Activated CD4-positive, alpha-beta T cell treated with anti-CD3 and anti-CD28 coated beads, Interleukin-2, amount 50 U/mL, for 24 hours (primary cell): Measurements from ENCODE around the gene UBTD2.
A peak's percentile ranks its signal among the peaks of the same experiment; 100 is the strongest.
"Not testable (repeated sequence)": the region's sequence is repeated elsewhere in the genome, so short reads cannot be mapped to it uniquely, and the experiment has no call there.

ENCODE experiments used
- DNase-seq, 2 donors: peaks; one replicate each; pipeline ENCODE4 v3.0.0-alpha.2; 2020; ENCODE audit warnings: low read depth in 1 of 2, low spot score in 1 of 2

Gene UBTD2

DNA sequence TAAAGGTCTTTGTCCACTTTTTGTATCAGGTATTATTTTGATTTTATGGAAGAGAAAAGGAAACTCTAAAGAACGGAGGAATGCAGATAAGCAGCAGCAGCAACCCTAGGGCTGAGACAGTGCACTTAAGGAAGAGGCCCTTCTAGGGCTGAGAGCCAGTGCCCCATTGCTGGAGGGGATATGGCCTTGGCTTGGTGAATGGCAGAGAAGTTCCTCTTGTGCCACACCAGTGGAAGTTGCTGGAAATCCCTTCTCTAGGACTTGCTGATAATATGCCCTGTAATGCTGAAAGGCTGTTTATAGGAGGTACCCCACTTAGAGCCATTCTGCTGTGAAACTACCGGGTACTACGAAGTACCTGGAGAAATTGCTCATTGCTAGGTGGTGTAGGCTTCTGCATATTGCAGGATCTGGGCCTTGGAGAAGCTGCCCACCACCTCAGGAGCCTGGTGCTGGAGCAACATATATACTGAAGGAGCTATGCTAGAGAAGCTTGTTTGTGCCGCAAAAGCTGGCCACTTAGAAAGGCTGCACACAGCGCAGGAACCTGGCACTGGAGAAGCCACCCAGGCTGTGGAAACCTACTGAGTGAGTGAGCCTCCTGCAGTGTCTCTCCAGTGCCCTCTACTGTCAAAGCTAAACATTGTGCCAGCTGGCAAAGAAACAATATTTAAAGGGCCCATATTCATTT is 9.6 kb upstream of the UBTD2 start:
- peak; percentile 25 to 58 for DNase-seq

- not testable (repeated sequence) for DNase-seq
These were observed 8.3 kb upstream of the UBTD2 start for GRCh38 chr5:172291837-172292236.

GRCh38 chr5:172288465-172288864 is 4.9 kb upstream of the UBTD2 start:
- no peak for DNase-seq

GRCh38 chr5:172287140-172287539 is 3.6 kb upstream of the UBTD2 start:
- not testable (repeated sequence) for DNase-seq

- no peak for DNase-seq
These were observed 1.9 kb upstream of the UBTD2 start for GRCh38 chr5:172285226-172286143.

- no peak for DNase-seq
These were observed 1.0 kb upstream of the UBTD2 start for GRCh38 chr5:172284611-172284980.

- peak; percentile 56 to 57 for DNase-seq
These were observed 472 bp upstream of the UBTD2 start for GRCh38 chr5:172283862-172284610.

DNA sequence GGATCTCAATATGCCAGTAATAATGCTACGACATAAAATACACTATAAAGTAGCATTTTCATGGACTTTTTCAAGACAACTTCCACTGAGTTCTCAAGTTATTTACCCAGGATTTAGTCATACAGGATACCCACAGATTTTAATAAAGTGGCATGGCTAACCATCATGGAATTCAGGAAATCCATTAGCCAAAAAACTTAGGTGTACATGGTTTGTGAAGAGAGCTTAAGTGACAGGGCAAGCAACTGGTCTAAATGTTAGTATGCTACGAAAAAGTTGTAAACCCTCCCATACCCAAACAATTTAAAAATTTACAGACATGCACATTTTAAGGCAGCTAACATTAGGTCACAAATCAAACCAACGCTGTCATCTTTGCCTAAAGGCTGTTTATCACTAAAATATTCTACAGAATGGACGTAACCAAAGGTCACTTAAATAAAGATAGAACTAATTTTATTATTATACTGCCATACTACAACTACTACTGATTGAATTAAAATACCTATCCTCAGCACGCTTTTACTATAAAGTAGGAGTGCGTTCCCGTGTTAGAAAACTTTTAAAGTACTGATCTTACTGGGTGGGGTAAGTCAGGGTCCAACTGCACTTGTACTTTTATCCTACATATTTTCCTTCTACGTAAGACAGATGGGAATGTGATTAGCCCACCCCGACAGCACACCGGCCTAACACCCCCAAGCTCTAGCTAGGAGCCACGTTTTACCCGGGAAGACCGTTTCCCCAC is 1.1 kb downstream of the UBTD2 start:
- DNase-seq: no peak

DNA sequence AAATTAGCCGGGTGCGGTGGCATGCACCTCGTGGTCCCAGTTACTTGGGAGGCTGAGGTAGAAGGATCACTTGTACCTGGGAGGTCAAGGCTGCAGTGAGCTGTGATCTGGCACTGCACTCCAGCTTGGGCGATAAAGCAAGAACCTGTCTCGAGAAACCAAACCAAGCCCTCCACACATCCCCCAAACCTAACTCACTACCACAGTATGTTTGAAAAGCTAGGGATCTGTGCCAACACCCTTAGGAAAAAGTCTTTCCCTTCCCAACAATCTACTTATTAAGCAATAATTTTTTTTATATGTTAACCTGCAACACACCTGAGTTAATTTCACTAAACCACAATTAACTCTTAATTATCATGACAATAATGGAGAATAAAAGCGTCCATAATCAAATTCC is 2.2 kb downstream of the UBTD2 start:
- DNase-seq: no peak

- DNase-seq: no peak
These were observed 2.6 kb downstream of the UBTD2 start for GRCh38 chr5:172280929-172281328.

- DNase-seq: no peak
These were observed 3.2 kb downstream of the UBTD2 start for GRCh38 chr5:172280317-172280716.

DNA sequence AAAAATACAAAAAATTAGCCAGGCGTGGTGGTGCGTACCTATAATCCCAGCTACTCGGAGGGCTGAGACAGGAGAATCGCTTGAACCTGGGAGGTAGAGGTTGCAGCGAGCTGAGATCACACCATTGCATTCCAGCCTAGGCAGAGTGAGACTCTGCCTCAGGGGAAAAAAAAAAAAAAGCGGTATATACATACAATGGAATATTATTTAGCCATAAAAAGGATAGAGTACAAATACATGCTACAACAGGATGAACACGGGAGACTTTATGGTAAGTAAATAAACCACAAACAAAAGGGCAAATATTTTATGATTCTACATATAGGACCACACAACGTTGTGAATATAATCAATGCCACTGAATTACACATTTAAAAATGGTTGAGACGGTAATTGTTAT is 5.2 kb downstream of the UBTD2 start:
- no peak for DNase-seq

- no peak for DNase-seq
These were observed 7.3 kb downstream of the UBTD2 start for GRCh38 chr5:172276214-172276613.

DNA sequence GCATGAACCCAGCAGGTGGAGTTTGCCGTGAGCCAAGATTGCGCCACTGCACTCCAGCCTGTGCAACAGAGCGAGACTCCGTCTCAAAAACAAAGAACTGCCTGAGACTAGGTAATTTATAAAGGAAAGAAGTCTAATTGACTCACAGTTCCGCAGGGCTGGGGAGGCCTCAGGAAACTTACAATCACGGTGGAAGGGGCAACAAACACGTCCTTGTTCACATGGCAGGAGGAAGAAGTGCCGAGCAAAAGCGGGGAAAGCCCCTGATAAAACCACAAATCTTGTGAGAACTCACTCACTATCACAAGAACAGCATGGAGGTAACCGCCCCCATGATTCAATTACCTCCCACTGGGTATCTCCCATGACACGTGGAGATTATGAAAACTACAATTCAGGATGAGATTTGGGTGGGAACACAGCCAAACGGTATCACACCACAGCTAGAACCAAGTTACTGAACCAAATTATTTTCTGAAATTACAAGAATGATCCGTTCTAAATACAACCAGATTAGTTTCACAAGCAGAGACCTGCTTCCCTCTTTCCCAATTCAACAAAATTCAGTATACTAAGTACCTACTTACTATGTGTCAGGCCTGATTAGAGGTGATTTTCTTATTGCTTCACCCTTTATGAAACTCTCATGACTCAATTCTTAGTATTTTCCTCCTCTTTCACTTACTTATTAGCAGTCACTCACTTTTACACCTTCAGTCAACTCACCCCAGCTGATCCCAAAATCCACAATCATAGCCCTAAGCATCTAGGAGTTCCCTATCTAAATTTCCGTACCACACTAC is 8.4 kb downstream of the UBTD2 start:
- DNase-seq: peak; percentile 48 to 75

DNA sequence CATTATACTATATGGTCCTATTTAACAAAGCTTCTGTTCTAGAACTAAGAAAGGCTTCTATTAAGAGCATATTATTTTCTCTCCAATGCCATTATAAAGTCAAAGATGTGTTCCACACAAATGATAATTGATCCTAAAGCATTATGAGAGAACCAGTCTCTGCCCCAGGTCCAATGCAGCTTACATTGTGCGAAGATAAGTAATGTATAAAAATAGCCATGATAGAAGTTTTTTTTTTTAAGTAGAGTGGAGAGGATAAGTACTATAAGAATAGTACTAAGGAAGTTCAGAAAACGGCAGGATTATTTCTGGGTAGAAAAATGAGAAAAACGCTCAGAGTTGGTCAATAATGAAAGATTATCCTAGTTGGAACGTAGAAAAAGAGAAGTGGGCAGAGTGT is 15.6 kb downstream of the UBTD2 start:
- DNase-seq: no peak

- DNase-seq: no peak
These were observed 16.9 kb downstream of the UBTD2 start for GRCh38 chr5:172266676-172267092.

DNA sequence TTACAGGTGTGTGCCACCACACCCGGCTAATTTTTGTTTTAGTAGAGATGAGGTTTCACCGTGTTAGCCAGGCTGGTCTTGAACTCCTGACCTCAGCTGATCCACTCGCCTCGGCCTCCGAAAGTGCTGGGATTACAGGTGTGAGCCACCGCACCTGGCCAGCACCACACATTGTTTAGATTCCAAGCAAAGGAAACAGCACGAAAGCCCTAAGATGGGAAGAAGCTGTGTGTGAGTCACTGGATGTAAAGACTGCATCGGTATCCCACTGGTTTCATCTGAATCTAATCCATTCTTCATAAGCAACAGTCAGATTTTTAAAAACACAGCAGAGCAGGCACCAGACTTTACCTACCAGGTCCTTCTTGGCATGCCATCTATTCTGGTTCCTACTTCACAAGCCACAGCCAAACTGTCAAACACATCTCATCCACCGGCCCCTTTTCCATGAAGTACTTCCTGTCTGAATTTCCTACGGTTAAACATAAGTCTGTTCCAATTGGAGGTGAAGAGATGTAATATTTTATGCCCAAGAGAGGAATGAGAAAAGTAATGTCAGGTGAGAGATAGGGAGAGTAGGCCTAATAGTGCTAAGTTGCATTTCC is 17.4 kb downstream of the UBTD2 start:
- no peak for DNase-seq

DNA sequence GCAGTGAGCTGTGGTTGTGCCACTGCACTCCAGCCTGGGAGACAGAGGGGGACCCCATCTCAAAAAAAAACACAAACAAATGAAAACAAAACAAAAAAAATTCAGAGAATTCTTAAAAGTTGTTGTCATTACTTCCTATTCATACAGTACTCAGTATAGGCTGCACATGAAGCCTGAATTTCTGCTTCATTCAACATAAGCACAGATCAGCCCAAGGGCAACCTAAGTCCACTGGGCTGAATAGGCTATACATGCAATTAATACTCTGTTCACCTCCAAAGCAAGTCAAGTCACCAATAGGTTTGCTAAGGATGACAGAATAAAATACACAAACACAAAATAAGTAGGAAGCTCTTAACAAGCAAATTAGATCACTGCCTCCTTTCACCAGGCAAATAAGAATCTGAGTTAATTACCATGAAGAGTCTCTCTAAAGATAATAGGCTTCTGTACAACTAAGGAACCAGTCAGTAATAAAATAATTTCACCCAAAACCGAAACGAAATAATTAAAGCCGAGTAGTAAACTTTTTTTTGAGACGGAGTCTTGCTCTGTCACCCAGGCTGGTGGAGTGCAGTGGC is 18.7 kb downstream of the UBTD2 start:
- no peak for DNase-seq

GRCh38 chr5:172255444-172255843 is 28.1 kb downstream of the UBTD2 start:
- no peak for DNase-seq
